ENCODE measurements around the gene JARID2. TPM values are rescaled to one million over a fixed set of nuclear protein-coding genes. Genes with fewer than 3 reads are reported as not detected.
A peak's percentile ranks its signal among the peaks of the same experiment; 100 is the strongest.

Gene JARID2
- total and polyA plus RNA-seq, 10 of the 15 experiments (the other 5 are each of a cell fraction or from before 2014, with no cell fraction given) = 4.2 to 21.6 (median 11.7) TPM

- TF ChIP-seq PRDM15 (CRISPR knock-in tag; IDR thresholded peaks at IDR 0.05) = no peak
- TF ChIP-seq TARDBP (IDR thresholded peaks at IDR 0.05; ENCODE audit: borderline replicate concordance) = no peak
- TF ChIP-seq LARP7 (IDR thresholded peaks at IDR 0.05) = no peak
- no peak for TF ChIP-seq CHD4 (IDR thresholded peaks at IDR 0.05)
- peak; percentile 87 for TF ChIP-seq RAD21 (IDR thresholded peaks at IDR 0.05; ENCODE audit: insufficient read depth, low read depth, low read length)
- peak; percentile 10; the same call in 1 of the 2 replicates for TF ChIP-seq IRF4 (IDR thresholded peaks at IDR 0.05; ENCODE audit: low read depth, low read length)
- no peak for TF ChIP-seq ZBTB33 (IDR thresholded peaks at IDR 0.05)
- TF ChIP-seq ZNF592 (IDR thresholded peaks at IDR 0.05) = no peak
- TF ChIP-seq CBX3 (IDR thresholded peaks at IDR 0.05; ENCODE audit: borderline replicate concordance, low read depth) = no peak
- peak; percentile 65 to 69 (median 68) for TF ChIP-seq CTCF (IDR thresholded peaks at IDR 0.05 in 2 of 3, conservative IDR thresholded peaks at IDR 0.05 in 1 of 3; ENCODE audit: control insufficient read depth in 2 of 3, extremely low read depth in 1 of 3, insufficient read depth in 1 of 3, low read depth in 3 of 3, low read length in 3 of 3)
- TF ChIP-seq YY1 (IDR thresholded peaks at IDR 0.05; ENCODE audit: low read depth, low read length) = 0 out of 2 replicates have a peak, but pooled peaks have one; percentile 16
- TF ChIP-seq ZNF24 (IDR thresholded peaks at IDR 0.05) = no peak
- TF ChIP-seq KDM1A (IDR thresholded peaks at IDR 0.05; ENCODE audit: borderline replicate concordance) = no peak
- no peak for TF ChIP-seq BHLHE40 (IDR thresholded peaks at IDR 0.05; ENCODE audit: borderline replicate concordance in 1 of 2, low read depth in 2 of 2, low read length in 1 of 2)
- 0 out of 2 replicates have a peak, but pooled peaks have one; percentile 25 for TF ChIP-seq RUNX3 (IDR thresholded peaks at IDR 0.05; ENCODE audit: low read length)
- TF ChIP-seq MEF2A (IDR thresholded peaks at IDR 0.05; ENCODE audit: insufficient read depth, low read depth, low read length) = peak; percentile 80
- no peak for TF ChIP-seq SMARCA5 (IDR thresholded peaks at IDR 0.05)
Observed at GRCh38 chr6:15389765-15390723, 144.2 kb downstream of the JARID2 start (continued).
